K562 (cell line): ENCODE results near the gene IL23A. TPM values are rescaled to one million over a fixed set of nuclear protein-coding genes. Genes with fewer than 3 reads are reported as not detected.

ENCODE experiments used
- BDP1 ChIP-seq: IDR thresholded peaks from 3 replicates; pipeline ENCODE4 v1.6.1; 2011; ENCODE audit not compliant: insufficient read length, insufficient read depth
- CCNT2 ChIP-seq: IDR thresholded peaks from 2 replicates; pipeline ENCODE4 v1.6.1; 2011; ENCODE audit warnings: borderline replicate concordance, low read depth, mild to moderate bottlenecking, moderate library complexity, mixed read lengths, low read length; ENCODE audit not compliant: insufficient read length; ENCODE audit errors: extremely low read depth
- HLTF ChIP-seq: fragments of 450-650 bp; IDR thresholded peaks from 2 replicates; pipeline ENCODE4 v1.6.1; 2016
- HMGXB4 ChIP-seq: sonication (generic); formaldehyde crosslinking; IDR thresholded peaks from 2 replicates; pipeline ENCODE4 v1.8.1; 2023; ENCODE audit warnings: mild to moderate bottlenecking, missing genetic modification reagents
- IFI16 ChIP-seq: fragments of 250-450 bp; sonication (Bioruptor Pico); IDR thresholded peaks from 2 replicates; pipeline ENCODE4 v2.1.2; 2022; ENCODE audit warnings: mild to moderate bottlenecking, inconsistent platforms
- KDM1A ChIP-seq, 2 experiments: fragments of 450-650 bp; IDR thresholded peaks; 2 replicates each; pipeline ENCODE4 v1.6.1; 2016; ENCODE audit warnings: mild to moderate bottlenecking in 2 of 2
- MIER1 ChIP-seq: fragments of 450-650 bp; IDR thresholded peaks from 2 replicates; pipeline ENCODE4 v1.6.1; 2016; ENCODE audit warnings: antibody characterized with exemption, mild to moderate bottlenecking, low read depth
- MLX ChIP-seq, 2 experiments: fragments of 450-650 bp in 1 of 2; sonication (generic) in 1 of 2; formaldehyde crosslinking; conservative IDR thresholded peaks; 2 replicates each; pipeline versions ENCODE4 v1.4.0 to v1.8.1; 2020 to 2022; ENCODE audit warnings: mild to moderate bottlenecking in 1 of 2, missing genetic modification reagents in 1 of 2
- MTF1 ChIP-seq: fragments of 250-450 bp; sonication (Bioruptor Pico); IDR thresholded peaks from 2 replicates; pipeline ENCODE4 v1.9.0; 2021; ENCODE audit warnings: moderate library complexity, mild to moderate bottlenecking, inconsistent platforms, borderline replicate concordance
- NFE2 ChIP-seq: IDR thresholded peaks from 2 replicates; pipeline ENCODE4 v1.6.1; 2014; ENCODE audit warnings: antibody characterized with exemption, low read depth
- NFRKB ChIP-seq: fragments of 450-650 bp; IDR thresholded peaks from 2 replicates; pipeline ENCODE4 v1.6.1; 2016; ENCODE audit warnings: low read depth
- PHB2 ChIP-seq: fragments of 450-650 bp; IDR thresholded peaks from 2 replicates; pipeline ENCODE4 v1.6.1; 2017; ENCODE audit warnings: low read depth
- POLR2AphosphoS5 ChIP-seq: IDR thresholded peaks from 2 replicates; pipeline ENCODE4 v1.6.1; 2011; ENCODE audit warnings: mild to moderate bottlenecking, low read depth, low read length, moderate library complexity; ENCODE audit not compliant: control insufficient read depth, insufficient read depth
- SREBF1 ChIP-seq: fragments of 150-350 bp; IDR thresholded peaks from 2 replicates; pipeline ENCODE4 v1.6.1; 2014; ENCODE audit warnings: antibody characterized with exemption, low read depth, low read length, borderline replicate concordance
- ZNF3 ChIP-seq: fragments of 250-450 bp; sonication (Bioruptor Pico); IDR thresholded peaks from 2 replicates; pipeline ENCODE4 v1.5.0; 2021; ENCODE audit warnings: mild to moderate bottlenecking, moderate library complexity
- ZNF347 ChIP-seq: fragments of 450-650 bp; formaldehyde crosslinking; IDR thresholded peaks from 2 replicates; pipeline ENCODE4 v1.4.0; 2020; ENCODE audit warnings: low read depth, mild to moderate bottlenecking, moderate library complexity
- ZNF354B ChIP-seq: fragments of 250-450 bp; sonication (Bioruptor Pico); IDR thresholded peaks from 2 replicates; pipeline ENCODE4 v1.4.0; 2020
- ZNF431 ChIP-seq: sonication (generic); formaldehyde crosslinking; IDR thresholded peaks from 2 replicates; pipeline ENCODE4 v1.8.0; 2022; ENCODE audit warnings: mild to moderate bottlenecking, missing genetic modification reagents
- ZNF445 ChIP-seq: fragments of 250-450 bp; sonication (Bioruptor Pico); IDR thresholded peaks from 2 replicates; pipeline ENCODE4 v1.4.0; 2020; ENCODE audit warnings: low read depth, mild to moderate bottlenecking, moderate library complexity
- ZNF561 ChIP-seq: fragments of 450-650 bp; formaldehyde crosslinking; conservative IDR thresholded peaks from 2 replicates; pipeline ENCODE4 v1.4.0; 2020; ENCODE audit warnings: mild to moderate bottlenecking, moderate library complexity
- ZNF589 ChIP-seq: fragments of 200-800 bp; sonication (Bioruptor generic); IDR thresholded peaks from 2 replicates; pipeline ENCODE4 v1.6.1; 2016; ENCODE audit warnings: low read depth, missing genetic modification characterization, missing compliant biosample characterization
- ZNF655 ChIP-seq: fragments of 250-450 bp; sonication (Bioruptor Pico); IDR thresholded peaks from 2 replicates; pipeline ENCODE4 v1.5.0; 2021
- ZNF764 ChIP-seq: fragments of 250-450 bp; sonication (Bioruptor Pico); IDR thresholded peaks from 2 replicates; pipeline ENCODE4 v1.4.0; 2020; ENCODE audit warnings: low read depth, mild to moderate bottlenecking, moderate library complexity
- polyA plus RNA-seq, 8 experiments: library from polyadenylated mRNA; depleted of rRNA in 4 of 8; stranded (reverse) in 5 of 8; unstranded in 3 of 8; fragments of >200 nt; fragmentation: Nextera tagmentation in 2 of 8; fragmentation: Illumina TruSeq in 1 of 8; extraction: Ambion mirVana in 2 of 8; extraction: Trizol in 1 of 8; gene quantifications; 2 replicates each; pipeline versions ENCODE4 v1.2.1 to v1.2.3, GENCODE V29; 2011 to 2014; ENCODE audit warnings: inconsistent platforms in 1 of 8, missing spikeins in 1 of 8
- total RNA-seq, 7 experiments: library from RNA; depleted of rRNA in 6 of 7; stranded (reverse); fragments of >200 nt in 6 of 7; fragmentation: Illumina TruSeq in 2 of 7; extraction: Trizol in 2 of 7; gene quantifications; 2 replicates each; pipeline versions ENCODE4 v1.2.1 to v1.2.3, GENCODE V29; 2011 to 2021; ENCODE audit warnings: low replicate concordance in 1 of 7

Gene IL23A
- total and polyA plus RNA-seq, 9 of the 15 experiments (the other 6 are each of a cell fraction or from before 2014, with no cell fraction given) = 4.4 to 37.2 (median 9.6) TPM

- TF ChIP-seq ZNF589 (CRISPR knock-in tag) (peak; percentile 91), CCNT2 (peak; percentile 49), ZNF3 (CRISPR knock-in tag) (no peak), HMGXB4 (CRISPR knock-in tag) (no peak), HLTF (no peak), ZNF347 (CRISPR knock-in tag) (no peak), ZNF431 (0 out of 2 replicates have a peak, but pooled peaks have one; percentile 50), ZNF764 (CRISPR knock-in tag) (peak; percentile 72; the same call in 1 of the 2 replicates), SREBF1 (peak; percentile 51; the same call in 1 of the 2 replicates), ZNF561 (CRISPR knock-in tag) (0 out of 2 replicates have a peak, but pooled peaks have one; percentile 64), ZNF445 (CRISPR knock-in tag) (0 out of 2 replicates have a peak, but pooled peaks have one; percentile 48), MLX (CRISPR knock-in tag; conservative IDR thresholded peaks at IDR 0.05) (no peak), PHB2 (0 out of 2 replicates have a peak, but pooled peaks have one; percentile 19), NFRKB (peak; percentile 88; the same call in 1 of the 2 replicates), MTF1 (CRISPR knock-in tag) (no peak), BDP1 (no peak), NFE2 (no peak), POLR2AphosphoS5 (peak; percentile 78; the same call in 1 of the 2 replicates), IFI16 (no peak), ZNF354B (CRISPR knock-in tag) (no peak), KDM1A (IDR thresholded peaks at IDR 0.05) (no peak), MIER1 (no peak), ZNF655 (CRISPR knock-in tag) (no peak)
These were observed 4.8 kb upstream of the IL23A start, which contains the start of gene PAN2 (continued) for GRCh38 chr12:56333679-56334489.
